GM13977 (cell line): ENCODE results near the gene CLTB.

Source experiments
- DNase-seq: peaks from one replicate; pipeline ENCODE4 v3.0.0; 2012; ENCODE audit warnings: low spot score
- in situ Hi-C: fragments of 300-500 bp; cut with MboI; formaldehyde crosslinking; loops from one replicate; pipeline ENCODE4 v1.12.0; 2022; ENCODE audit warnings: low sequenced_read_pairs, low pct_unique_long_range_greater_than_20kb, mixed read lengths, inconsistent platforms; ENCODE audit not compliant: unreplicated experiment
- TF ChIP-seq, protein P1 (sequence below): IDR thresholded peaks from 2 replicates; pipeline ENCODE4 v1.5.1; 2012; ENCODE audit warnings: mild to moderate bottlenecking, control low read depth; ENCODE audit not compliant: insufficient read depth; ENCODE audit errors: extremely low read depth, missing control alignments

Gene CLTB

GRCh38 chr5:176389135-176390123, 26.9 kb downstream of the CLTB start:
- in situ Hi-C loops = no loop called here
- TF ChIP-seq, protein P1, sequence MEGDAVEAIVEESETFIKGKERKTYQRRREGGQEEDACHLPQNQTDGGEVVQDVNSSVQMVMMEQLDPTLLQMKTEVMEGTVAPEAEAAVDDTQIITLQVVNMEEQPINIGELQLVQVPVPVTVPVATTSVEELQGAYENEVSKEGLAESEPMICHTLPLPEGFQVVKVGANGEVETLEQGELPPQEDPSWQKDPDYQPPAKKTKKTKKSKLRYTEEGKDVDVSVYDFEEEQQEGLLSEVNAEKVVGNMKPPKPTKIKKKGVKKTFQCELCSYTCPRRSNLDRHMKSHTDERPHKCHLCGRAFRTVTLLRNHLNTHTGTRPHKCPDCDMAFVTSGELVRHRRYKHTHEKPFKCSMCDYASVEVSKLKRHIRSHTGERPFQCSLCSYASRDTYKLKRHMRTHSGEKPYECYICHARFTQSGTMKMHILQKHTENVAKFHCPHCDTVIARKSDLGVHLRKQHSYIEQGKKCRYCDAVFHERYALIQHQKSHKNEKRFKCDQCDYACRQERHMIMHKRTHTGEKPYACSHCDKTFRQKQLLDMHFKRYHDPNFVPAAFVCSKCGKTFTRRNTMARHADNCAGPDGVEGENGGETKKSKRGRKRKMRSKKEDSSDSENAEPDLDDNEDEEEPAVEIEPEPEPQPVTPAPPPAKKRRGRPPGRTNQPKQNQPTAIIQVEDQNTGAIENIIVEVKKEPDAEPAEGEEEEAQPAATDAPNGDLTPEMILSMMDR = no peak
- no peak for DNase-seq

DNA sequence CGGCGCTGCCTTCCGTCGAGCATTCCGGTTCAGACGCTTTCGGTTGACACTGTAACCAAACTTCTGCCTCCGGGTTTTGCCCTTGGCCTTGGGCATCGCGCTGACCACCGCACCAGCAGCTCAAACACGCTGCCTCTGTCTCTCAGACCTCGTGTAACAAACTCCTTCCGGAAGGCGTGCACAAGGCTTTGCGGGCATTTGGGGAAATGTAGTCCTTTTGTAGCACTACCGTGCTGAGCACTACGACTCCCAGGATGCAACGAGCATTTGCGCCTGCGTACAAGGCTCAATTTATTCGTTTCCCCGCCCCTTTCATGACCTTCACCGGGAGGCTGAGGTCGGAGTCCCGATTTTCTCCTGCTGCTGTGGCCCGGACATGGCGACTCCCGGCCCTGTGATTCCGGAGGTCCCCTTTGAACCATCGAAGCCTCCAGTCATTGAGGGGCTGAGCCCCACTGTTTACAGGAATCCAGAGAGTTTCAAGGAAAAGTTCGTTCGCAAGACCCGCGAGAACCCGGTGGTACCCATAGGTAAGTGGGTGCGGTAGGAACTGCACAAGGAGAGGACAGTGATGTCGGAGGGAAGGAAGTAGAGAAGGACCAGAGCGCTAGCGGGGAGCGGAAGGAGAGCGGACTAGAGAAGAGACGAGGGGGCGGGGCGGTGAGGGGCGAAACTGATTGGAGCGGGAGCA, 27.8 kb downstream of the CLTB start, which contains the start of the genes HIGD2A and NOP16:
Gene HIGD2A (plus strand): TSS at position 308 of the 691 bp plus-strand sequence. CDS start 69 bp downstream, at position 377.
Gene NOP16 (minus strand): TSS at position 155 of the 691 bp plus-strand sequence. CDS start 59 bp downstream, at position 96.
- peak; percentile 97 for DNase-seq
- in situ Hi-C loops = no loop called here
- TF ChIP-seq, protein P1 = no peak

GRCh38 chr5:176388003-176388443, 28.3 kb downstream of the CLTB start:
- in situ Hi-C loops = no loop called here
- no peak for DNase-seq
- TF ChIP-seq, protein P1 = no peak

DNA sequence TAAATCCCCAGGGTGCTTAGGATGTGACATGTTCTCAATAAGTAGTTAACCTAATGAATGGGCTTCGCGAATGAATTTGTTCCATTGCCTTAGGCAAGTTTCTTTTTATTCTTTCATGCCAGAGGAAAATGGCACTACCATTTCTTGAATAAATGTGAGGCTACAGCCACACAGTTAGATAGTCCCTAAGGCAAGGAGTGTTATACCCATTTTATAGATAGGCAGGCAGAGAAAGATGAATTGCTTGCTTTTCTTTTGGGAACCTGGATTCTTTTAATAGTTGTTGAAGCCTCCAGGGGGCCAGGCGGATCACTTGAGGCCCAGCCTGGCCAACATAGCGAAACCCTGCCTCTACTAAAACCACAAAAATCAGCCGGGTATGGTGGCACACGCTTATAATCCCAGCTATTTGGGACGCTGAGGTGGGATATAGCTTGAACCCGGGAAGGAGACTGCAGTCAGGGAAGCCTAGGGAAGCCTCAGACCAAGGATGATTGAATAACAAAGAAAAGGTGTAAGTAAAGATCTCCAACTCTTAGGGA, 28.9 kb downstream of the CLTB start:
- in situ Hi-C loops = no loop called here
- TF ChIP-seq, protein P1 = no peak
- DNase-seq = no peak

- in situ Hi-C loops = no loop called here
- TF ChIP-seq, protein P1 = no peak
- no peak for DNase-seq
Measured at GRCh38 chr5:176386491-176386890, 29.8 kb downstream of the CLTB start.

DNA sequence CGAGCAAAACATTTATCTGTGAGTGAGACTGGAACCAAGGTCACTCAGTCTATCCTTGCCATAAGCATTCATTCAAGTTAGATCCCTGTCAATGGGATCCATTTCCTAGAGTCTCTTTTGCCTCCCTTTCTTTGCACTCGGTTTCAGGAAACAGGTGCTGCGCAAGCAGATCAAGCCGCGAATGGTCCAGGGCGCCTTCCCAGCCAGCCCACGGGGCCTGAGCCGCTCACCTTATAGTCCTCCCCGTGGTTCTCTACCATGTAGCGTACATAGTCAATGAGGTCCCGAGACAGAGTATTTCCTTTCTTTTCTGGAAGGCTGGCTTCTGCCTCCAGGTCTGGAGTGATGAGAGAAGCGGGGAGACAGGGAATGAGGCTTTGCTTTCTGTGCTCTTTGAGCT, 31.3 kb downstream of the CLTB start:
- in situ Hi-C loops = no loop called here
- TF ChIP-seq, protein P1 = no peak
- no peak for DNase-seq
